ENCODE measurements around the gene AMZ1. TPM values are rescaled to one million over a fixed set of nuclear protein-coding genes. Genes with fewer than 3 reads are reported as not detected.

AMZ1 gene
- polyA plus RNA-seq, 2 donors: 0.10 to 0.11 TPM

DNA sequence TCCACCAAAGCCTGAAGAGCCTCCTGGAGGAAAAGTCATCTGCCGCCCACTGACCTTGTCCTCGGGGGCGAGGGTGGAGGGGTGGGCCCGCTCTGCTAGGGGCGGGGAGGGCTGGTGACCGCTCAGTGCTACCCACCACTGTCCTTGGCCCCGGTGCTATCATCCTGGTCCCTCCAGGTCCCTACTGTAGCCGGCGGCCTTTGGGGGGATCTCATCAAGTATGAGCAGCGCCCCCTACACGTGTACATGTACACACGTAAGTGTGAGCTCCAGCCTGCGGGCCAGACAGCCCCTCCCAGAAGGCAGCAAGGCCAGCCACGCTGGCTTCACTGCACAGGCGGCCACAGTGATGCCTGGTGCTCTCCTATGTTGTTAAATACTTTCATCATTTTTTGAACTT lies 36.7 kb upstream of the AMZ1 start:
- no peaks in the 10 kb centered on the region for H3K9me3 ChIP-seq (ENCODE audit: control insufficient read depth in 2 of 2, insufficient read depth in 1 of 2, low read depth in 1 of 2, low read length in 1 of 2)
- H3K27ac ChIP-seq (ENCODE audit: low read depth in 2 of 2, low read length in 1 of 2): no peak overlapping the region
- H3K4me1 ChIP-seq (ENCODE audit: control insufficient read depth in 2 of 2, insufficient read depth in 2 of 2, low read length in 1 of 2): no peaks in the 10 kb centered on the region
- no peak overlapping the region for H3K4me3 ChIP-seq (ENCODE audit: low read depth in 1 of 2, low read length in 2 of 2)
- WGBS, 2 donors: 71 to 85% methylated on average over 15 of the region's 15 CpGs
- H3K36me3 ChIP-seq (ENCODE audit: control insufficient read depth in 2 of 2, insufficient read depth in 2 of 2, low read length in 1 of 2): peaks cover 0 to 9% of the 10 kb centered on the region in 2 donors
- no peaks in the 10 kb centered on the region for H3K27me3 ChIP-seq (ENCODE audit: control insufficient read depth in 1 of 2, insufficient read depth in 2 of 2, low read length in 2 of 2)

DNA sequence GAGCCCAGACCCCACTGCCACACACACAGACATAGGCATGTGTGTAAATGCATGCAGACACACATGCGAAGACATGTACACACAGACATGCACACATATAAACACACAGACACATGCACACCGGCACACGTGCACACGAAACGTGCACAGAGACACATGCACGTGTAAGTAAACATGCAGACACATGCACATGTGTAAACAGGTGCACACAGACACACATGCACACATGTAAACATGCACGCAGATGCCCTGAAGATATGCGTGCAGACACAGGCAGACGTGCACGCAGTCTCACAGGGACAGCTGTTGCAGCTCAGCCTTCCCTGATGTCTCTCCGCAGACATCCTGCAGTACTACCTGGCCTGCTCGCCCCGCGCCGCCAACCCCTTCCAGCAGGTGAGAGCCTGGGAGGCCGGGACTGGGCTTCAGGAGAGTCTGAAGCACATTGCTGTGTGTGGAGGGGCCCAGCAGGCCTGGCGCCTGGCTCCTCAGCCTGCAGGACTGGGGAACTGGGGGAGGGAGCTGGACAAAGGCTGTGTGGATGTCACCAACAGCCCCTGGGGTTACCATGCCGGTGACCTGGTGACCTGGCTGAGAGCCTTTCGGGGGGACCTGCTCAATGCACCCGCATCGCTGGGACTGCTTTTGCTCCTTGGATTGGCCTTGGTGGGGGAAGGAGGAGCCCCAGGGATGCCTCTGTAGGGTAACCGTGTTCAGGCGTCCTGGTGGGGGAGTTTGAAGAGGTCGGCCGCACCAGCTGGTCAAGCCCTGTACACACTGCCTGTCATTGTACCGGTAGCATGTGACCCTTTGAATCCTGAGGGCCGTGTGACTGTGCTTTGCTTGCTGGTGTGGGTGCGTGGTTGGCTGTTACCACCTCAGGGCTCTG lies 35.9 kb upstream of the AMZ1 start:
- Histone ChIP-seq H3K27ac (ENCODE audit: low read depth in 2 of 2, low read length in 1 of 2) (no peak overlapping the region), H3K36me3 (ENCODE audit: control insufficient read depth in 2 of 2, insufficient read depth in 2 of 2, low read length in 1 of 2) (peaks cover 0 to 9% of the 10 kb centered on the region in 2 donors), H3K4me1 (ENCODE audit: control insufficient read depth in 2 of 2, insufficient read depth in 2 of 2, low read length in 1 of 2) (no peaks in the 10 kb centered on the region), H3K27me3 (ENCODE audit: control insufficient read depth in 1 of 2, insufficient read depth in 2 of 2, low read length in 2 of 2) (no peaks in the 10 kb centered on the region), H3K4me3 (ENCODE audit: low read depth in 1 of 2, low read length in 2 of 2) (no peak overlapping the region), H3K9me3 (ENCODE audit: control insufficient read depth in 2 of 2, insufficient read depth in 1 of 2, low read depth in 1 of 2, low read length in 1 of 2) (no peaks in the 10 kb centered on the region)
- WGBS, 2 donors: 92 to 93% methylated on average over 28 of the region's 28 CpGs

DNA sequence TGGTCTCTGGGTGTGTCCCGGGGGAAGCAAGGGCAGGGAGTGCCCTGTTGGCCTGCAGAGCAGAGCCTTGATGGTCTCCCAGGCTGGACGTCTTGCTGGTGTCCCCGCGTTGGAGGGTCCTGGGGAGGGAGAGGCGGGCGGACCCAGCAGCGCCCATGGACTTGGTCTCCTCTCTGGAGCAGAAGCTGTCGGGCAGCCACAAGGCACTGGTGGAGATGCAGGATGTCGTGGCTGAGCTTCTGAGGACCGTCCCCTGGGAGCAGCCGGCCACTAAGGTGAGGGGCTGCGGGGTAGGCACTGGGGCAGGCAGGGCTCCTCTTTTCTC lies 35.3 kb upstream of the AMZ1 start:
- Histone ChIP-seq H3K4me3 (ENCODE audit: low read depth in 1 of 2, low read length in 2 of 2) (no peak overlapping the region), H3K27me3 (ENCODE audit: control insufficient read depth in 1 of 2, insufficient read depth in 2 of 2, low read length in 2 of 2) (no peaks in the 10 kb centered on the region), H3K27ac (ENCODE audit: low read depth in 2 of 2, low read length in 1 of 2) (no peak overlapping the region), H3K4me1 (ENCODE audit: control insufficient read depth in 2 of 2, insufficient read depth in 2 of 2, low read length in 1 of 2) (no peaks in the 10 kb centered on the region), H3K9me3 (ENCODE audit: control insufficient read depth in 2 of 2, insufficient read depth in 1 of 2, low read depth in 1 of 2, low read length in 1 of 2) (no peaks in the 10 kb centered on the region), H3K36me3 (ENCODE audit: control insufficient read depth in 2 of 2, insufficient read depth in 2 of 2, low read length in 1 of 2) (peaks cover 0 to 3% of the 10 kb centered on the region in 2 donors)
- 92 to 94% methylated on average over 12 of the region's 12 CpGs for WGBS, 2 donors

DNA sequence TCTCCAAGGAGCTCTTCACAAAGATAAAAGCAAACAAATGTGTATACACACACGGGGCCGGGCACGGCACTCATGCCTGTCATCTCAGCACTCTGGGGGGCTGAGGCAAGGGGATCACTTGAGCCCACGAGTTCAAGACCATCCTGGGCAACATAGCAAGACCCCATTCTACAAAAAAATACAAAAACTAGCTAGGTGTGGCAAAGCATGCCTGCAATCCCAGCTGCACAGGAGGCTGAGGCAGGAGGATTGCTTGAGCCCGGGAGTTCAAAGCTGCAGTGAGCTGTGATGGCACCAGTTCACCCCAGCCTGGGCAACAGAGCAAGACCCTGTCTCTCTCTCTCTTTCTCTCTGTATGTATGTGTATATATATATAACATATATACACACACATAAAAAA lies 33.9 kb upstream of the AMZ1 start:
- Histone ChIP-seq H3K36me3 (ENCODE audit: control insufficient read depth in 2 of 2, insufficient read depth in 2 of 2, low read length in 1 of 2) (peaks cover 0 to 8% of the 10 kb centered on the region in 2 donors), H3K27ac (ENCODE audit: low read depth in 2 of 2, low read length in 1 of 2) (no peak overlapping the region), H3K9me3 (ENCODE audit: control insufficient read depth in 2 of 2, insufficient read depth in 1 of 2, low read depth in 1 of 2, low read length in 1 of 2) (no peaks in the 10 kb centered on the region), H3K27me3 (ENCODE audit: control insufficient read depth in 1 of 2, insufficient read depth in 2 of 2, low read length in 2 of 2) (no peaks in the 10 kb centered on the region), H3K4me1 (ENCODE audit: control insufficient read depth in 2 of 2, insufficient read depth in 2 of 2, low read length in 1 of 2) (no peaks in the 10 kb centered on the region), H3K4me3 (ENCODE audit: low read depth in 1 of 2, low read length in 2 of 2) (no peak overlapping the region)
- WGBS, 2 donors: 71 to 84% methylated on average over 5 of the region's 5 CpGs

DNA sequence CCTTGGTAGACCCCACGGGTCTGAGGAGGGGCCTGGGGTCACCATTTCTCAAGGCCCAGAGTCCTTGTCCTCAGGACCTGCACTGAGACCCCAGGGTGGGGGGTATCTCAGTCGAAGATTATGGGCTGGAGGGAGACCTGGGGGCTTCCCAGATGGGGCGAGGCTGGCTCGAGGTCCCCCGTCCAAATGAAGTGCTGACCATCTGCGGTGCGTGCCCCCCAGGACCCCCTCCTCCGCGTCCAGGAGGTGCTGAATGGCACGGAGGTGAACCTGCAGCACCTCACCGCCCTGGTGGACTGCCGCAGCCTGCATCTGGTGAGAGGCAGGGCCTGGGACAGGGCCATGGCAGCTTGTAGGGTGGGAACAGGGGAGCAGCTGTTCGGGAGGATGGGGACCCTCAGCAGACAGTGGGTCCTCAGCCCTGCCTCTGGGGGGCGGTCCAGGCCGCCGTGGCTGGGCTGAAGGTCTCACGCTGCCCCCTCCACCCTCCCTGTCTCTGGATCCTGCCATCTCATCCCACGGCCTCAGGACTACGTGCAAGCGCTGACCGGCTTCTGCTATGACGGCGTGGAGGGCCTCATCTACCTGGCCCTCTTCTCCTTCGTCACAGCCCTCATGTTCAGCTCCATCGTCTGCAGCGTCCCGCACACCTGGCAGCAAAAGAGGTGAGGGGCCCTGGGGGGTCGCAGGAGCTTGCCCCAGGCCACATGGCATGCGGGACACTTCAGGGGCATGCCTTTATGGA lies 32.0 kb upstream of the AMZ1 start:
- WGBS, 2 donors: 92 to 96% methylated on average over 29 of the region's 29 CpGs
- H3K27ac ChIP-seq (ENCODE audit: low read depth in 2 of 2, low read length in 1 of 2): no peak overlapping the region

DNA sequence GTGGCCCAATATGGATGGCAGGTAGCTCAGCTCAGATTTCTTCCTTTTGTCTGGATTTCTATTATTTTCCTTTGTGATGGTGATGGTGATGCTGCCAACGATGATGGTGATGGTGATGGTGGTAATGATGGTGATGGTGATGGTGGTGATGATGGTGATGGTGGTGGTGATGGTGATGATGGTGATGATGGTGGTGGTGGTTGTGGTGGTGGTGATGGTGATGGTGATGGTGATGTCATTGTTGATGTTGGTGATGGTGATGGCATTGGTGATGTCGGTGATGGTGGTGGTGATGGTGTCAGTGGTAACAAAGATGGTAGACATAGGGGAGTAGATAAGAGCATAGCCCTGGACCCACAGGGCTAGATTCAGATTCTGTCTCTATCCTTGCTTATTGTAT lies 30.8 kb upstream of the AMZ1 start:
- H3K4me1 ChIP-seq (ENCODE audit: control insufficient read depth in 2 of 2, insufficient read depth in 2 of 2, low read length in 1 of 2): peaks cover 3 to 9% of the 10 kb centered on the region in 2 donors
- H3K36me3 ChIP-seq (ENCODE audit: control insufficient read depth in 2 of 2, insufficient read depth in 2 of 2, low read length in 1 of 2): peaks cover 0 to 11% of the 10 kb centered on the region in 2 donors
- WGBS, 2 donors: 77 to 94% methylated on average over 2 of the region's 2 CpGs
- no peaks in the 10 kb centered on the region for H3K9me3 ChIP-seq (ENCODE audit: control insufficient read depth in 2 of 2, insufficient read depth in 1 of 2, low read depth in 1 of 2, low read length in 1 of 2)
- H3K27ac ChIP-seq (ENCODE audit: low read depth in 2 of 2, low read length in 1 of 2): no peak overlapping the region
- no peak overlapping the region for H3K4me3 ChIP-seq (ENCODE audit: low read depth in 1 of 2, low read length in 2 of 2)
- H3K27me3 ChIP-seq (ENCODE audit: control insufficient read depth in 1 of 2, insufficient read depth in 2 of 2, low read length in 2 of 2): no peaks in the 10 kb centered on the region

More for the DNA sequence above, 32.0 kb upstream of the AMZ1 start:
- Histone ChIP-seq H3K9me3 (ENCODE audit: control insufficient read depth in 2 of 2, insufficient read depth in 1 of 2, low read depth in 1 of 2, low read length in 1 of 2) (no peaks in the 10 kb centered on the region), H3K36me3 (ENCODE audit: control insufficient read depth in 2 of 2, insufficient read depth in 2 of 2, low read length in 1 of 2) (peaks cover 0 to 8% of the 10 kb centered on the region in 2 donors), H3K4me1 (ENCODE audit: control insufficient read depth in 2 of 2, insufficient read depth in 2 of 2, low read length in 1 of 2) (peaks cover 2 to 3% of the 10 kb centered on the region in 2 donors), H3K27me3 (ENCODE audit: control insufficient read depth in 1 of 2, insufficient read depth in 2 of 2, low read length in 2 of 2) (no peaks in the 10 kb centered on the region), H3K4me3 (ENCODE audit: low read depth in 1 of 2, low read length in 2 of 2) (no peak overlapping the region)

DNA sequence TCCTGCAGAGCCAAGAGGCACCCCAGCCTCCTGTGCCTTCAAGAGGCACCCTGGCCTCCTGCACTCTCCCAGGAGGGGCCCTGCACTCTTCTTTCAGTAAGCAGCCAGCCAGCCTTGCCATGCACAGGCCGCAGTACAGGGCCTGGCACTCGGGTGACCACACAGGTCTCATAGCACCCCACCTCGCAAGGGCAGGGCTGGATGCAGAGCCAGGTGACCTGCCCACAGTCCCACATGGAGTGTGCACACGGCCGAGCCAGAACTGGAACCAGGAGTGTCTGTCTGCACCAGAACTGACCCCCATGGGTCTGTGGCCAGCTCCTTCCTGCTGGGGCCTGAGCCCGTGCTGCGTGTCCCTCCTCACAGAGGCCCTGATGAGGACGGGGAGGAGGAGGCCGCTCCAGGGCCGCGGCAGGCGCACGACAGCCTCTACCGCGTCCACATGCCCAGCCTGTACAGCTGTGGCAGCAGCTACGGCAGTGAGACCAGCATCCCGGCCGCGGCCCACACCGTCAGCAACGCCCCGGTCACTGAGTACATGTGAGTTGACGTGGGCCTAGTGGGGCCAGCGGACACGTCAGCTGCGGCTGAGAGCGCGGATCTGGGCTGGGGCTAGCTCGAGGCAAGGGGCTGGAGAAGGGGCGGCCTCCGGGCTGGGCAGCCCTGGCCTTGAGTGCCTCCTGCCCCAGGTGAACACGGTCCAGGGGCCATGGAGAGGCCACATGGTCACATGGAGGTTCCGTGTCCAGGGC lies 29.9 kb upstream of the AMZ1 start:
- 95 to 96% methylated on average over 33 of the region's 33 CpGs for WGBS, 2 donors
- H3K36me3 ChIP-seq (ENCODE audit: control insufficient read depth in 2 of 2, insufficient read depth in 2 of 2, low read length in 1 of 2): peaks cover 0 to 11% of the 10 kb centered on the region in 2 donors

DNA sequence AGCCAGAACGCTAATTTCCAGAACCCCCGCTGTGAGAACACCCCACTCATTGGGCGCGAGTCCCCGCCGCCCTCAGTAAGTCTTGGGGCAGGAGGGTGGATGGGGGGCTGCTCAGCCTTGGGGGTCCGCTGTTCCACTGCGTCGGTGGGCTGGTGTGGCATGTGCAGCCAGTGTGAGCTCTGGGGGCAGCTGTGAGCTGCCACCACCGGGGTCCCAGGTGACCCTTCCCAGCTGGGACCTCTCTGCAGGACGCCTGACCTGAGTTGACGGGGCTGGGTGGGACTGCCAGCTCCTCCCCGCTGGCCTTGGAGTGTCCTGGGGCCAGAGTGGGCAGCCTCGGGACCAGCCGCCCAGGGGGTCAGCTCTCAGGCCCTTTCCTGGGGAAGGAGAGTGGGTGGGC lies 29.1 kb upstream of the AMZ1 start:
- H3K27ac ChIP-seq (ENCODE audit: low read depth in 2 of 2, low read length in 1 of 2): no peak overlapping the region
- 94% methylated on average over 15 of the region's 15 CpGs for WGBS, 2 donors
- H3K27me3 ChIP-seq (ENCODE audit: control insufficient read depth in 1 of 2, insufficient read depth in 2 of 2, low read length in 2 of 2): no peaks in the 10 kb centered on the region
- H3K4me3 ChIP-seq (ENCODE audit: low read depth in 1 of 2, low read length in 2 of 2): no peak overlapping the region
- H3K4me1 ChIP-seq (ENCODE audit: control insufficient read depth in 2 of 2, insufficient read depth in 2 of 2, low read length in 1 of 2): peaks cover 3 to 9% of the 10 kb centered on the region in 2 donors
- no peaks in the 10 kb centered on the region for H3K9me3 ChIP-seq (ENCODE audit: control insufficient read depth in 2 of 2, insufficient read depth in 1 of 2, low read depth in 1 of 2, low read length in 1 of 2)
- H3K36me3 ChIP-seq (ENCODE audit: control insufficient read depth in 2 of 2, insufficient read depth in 2 of 2, low read length in 1 of 2): peaks cover 0 to 11% of the 10 kb centered on the region in 2 donors

More for the DNA sequence above, 29.9 kb upstream of the AMZ1 start:
- no peaks in the 10 kb centered on the region for H3K9me3 ChIP-seq (ENCODE audit: control insufficient read depth in 2 of 2, insufficient read depth in 1 of 2, low read depth in 1 of 2, low read length in 1 of 2)
- no peak overlapping the region for H3K4me3 ChIP-seq (ENCODE audit: low read depth in 1 of 2, low read length in 2 of 2)
- no peaks in the 10 kb centered on the region for H3K27me3 ChIP-seq (ENCODE audit: control insufficient read depth in 1 of 2, insufficient read depth in 2 of 2, low read length in 2 of 2)
- H3K27ac ChIP-seq (ENCODE audit: low read depth in 2 of 2, low read length in 1 of 2): no peak overlapping the region
- H3K4me1 ChIP-seq (ENCODE audit: control insufficient read depth in 2 of 2, insufficient read depth in 2 of 2, low read length in 1 of 2): peaks cover 3 to 9% of the 10 kb centered on the region in 2 donors

DNA sequence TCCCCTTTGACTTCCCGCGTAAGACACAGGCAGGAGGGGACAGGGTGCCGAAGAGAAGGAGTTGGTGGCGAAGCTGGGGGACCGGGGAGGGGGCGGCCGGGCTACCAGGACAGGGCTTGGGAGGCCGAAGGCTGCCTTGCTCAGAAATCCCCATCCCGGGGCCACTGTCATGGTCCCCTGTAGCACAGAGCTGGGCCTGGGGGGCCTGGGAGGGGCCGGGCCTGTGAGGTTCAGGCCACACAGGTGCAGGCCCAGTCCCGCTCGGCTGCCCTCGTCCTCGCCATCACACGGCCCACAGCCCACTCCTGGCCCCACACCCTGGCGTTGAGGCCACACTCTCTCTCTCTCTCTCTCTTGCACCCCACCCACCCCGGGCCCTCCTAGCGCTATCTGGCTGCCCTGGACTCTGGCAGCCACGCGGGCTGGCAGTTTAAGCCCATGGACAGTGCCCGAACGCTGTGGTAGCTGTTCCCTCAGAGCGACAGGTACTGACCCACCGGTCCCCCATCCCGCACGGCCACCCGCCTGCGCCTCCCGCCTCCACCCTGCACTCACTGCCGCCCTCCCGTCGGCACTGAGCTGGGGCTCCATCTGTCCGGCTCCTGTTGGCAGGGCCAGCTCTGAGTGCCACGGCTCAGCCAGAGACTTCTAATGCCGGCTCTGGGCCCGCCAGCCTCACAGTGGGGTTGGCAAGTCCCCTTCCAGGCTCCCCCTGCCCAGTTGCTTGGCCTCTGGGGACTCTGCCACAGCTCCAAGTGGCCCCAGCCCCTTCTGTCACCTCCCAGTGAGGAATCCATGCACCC lies 28.2 kb upstream of the AMZ1 start:
- Histone ChIP-seq H3K4me1 (ENCODE audit: control insufficient read depth in 2 of 2, insufficient read depth in 2 of 2, low read length in 1 of 2) (peaks cover 3 to 9% of the 10 kb centered on the region in 2 donors), H3K27me3 (ENCODE audit: control insufficient read depth in 1 of 2, insufficient read depth in 2 of 2, low read length in 2 of 2) (no peaks in the 10 kb centered on the region), H3K9me3 (ENCODE audit: control insufficient read depth in 2 of 2, insufficient read depth in 1 of 2, low read depth in 1 of 2, low read length in 1 of 2) (no peaks in the 10 kb centered on the region), H3K4me3 (ENCODE audit: low read depth in 1 of 2, low read length in 2 of 2) (no peak overlapping the region), H3K27ac (ENCODE audit: low read depth in 2 of 2, low read length in 1 of 2) (no peak overlapping the region), H3K36me3 (ENCODE audit: control insufficient read depth in 2 of 2, insufficient read depth in 2 of 2, low read length in 1 of 2) (peaks cover 0 to 11% of the 10 kb centered on the region in 2 donors)
- 89 to 91% methylated on average over 34 to 36 of the region's 36 CpGs for WGBS, 2 donors

Data from esophagus (tissue), 2 donors.